Measurements from ENCODE around the gene JAG2.

Gene JAG2

DNA sequence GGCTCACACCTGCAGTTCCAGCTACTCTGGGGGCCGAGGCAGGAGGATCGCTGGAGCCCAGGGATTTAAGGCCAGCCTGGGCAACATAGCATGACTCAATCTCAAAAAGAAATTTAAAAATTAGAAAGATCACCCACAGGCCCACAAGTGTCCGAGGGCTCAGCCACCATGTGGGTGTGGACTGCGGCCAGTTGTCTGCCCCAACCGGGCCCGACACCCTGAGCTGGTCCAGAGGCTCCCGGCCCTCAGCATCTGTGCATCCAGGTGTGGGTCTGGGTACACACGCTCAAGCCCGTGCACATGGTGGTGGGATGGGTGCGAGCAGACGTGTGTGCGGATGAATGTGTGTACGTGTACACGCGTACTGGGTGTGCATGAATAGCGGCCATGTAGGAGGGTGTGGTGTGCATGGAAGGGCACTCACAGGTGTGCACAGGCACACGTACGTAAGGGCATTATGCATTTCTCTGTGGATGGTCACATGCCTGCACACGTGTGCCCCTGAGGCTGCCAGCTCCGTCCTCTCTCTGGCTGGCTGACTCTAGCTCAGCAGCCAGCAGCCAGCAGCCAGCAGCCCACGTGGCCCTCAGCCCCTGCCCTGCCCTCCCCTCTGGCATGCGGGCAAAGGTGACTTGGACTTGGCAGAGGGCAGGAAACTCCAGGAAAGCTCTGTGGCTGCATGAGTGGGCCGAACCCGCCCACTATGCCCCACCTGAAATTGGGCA, 35.8 kb upstream of the JAG2 start:
- no peak overlapping the region for H3K4me3 ChIP-seq (ENCODE audit: low read depth in 1 of 5, low read length in 5 of 5)
- H3K36me3 ChIP-seq (ENCODE audit: control insufficient read depth in 5 of 5, insufficient read depth in 5 of 5, low read length in 5 of 5): peaks cover 0 to 5% (median 3%) of the 10 kb centered on the region in 5 donors
- H3K27ac ChIP-seq (ENCODE audit: low read depth, low read length): peak overlapping the region; percentile 65
- peaks cover 0 to 14% (median 8%) of the 10 kb centered on the region in 5 donors for H3K27me3 ChIP-seq (ENCODE audit: control insufficient read depth in 5 of 5, insufficient read depth in 4 of 5, low read length in 5 of 5)
- H3K4me1 ChIP-seq (ENCODE audit: control insufficient read depth in 5 of 5, insufficient read depth in 5 of 5, low read length in 5 of 5): peaks cover 4 to 72% (median 65%) of the 10 kb centered on the region in 5 donors
- H3K9ac ChIP-seq (ENCODE audit: low read length in 5 of 5): peak overlapping the region in 1 of 5 donors; percentile 41
- no peaks in the 10 kb centered on the region for H3K9me3 ChIP-seq (ENCODE audit: control insufficient read depth in 5 of 5, low read length in 5 of 5)

GRCh38 chr14:105203701-105204100, 35.1 kb upstream of the JAG2 start:
- Histone ChIP-seq H3K9me3 (ENCODE audit: control insufficient read depth in 5 of 5, low read length in 5 of 5) (no peaks in the 10 kb centered on the region), H3K4me1 (ENCODE audit: control insufficient read depth in 5 of 5, insufficient read depth in 5 of 5, low read length in 5 of 5) (peaks cover 4 to 79% (median 72%) of the 10 kb centered on the region in 5 donors), H3K27me3 (ENCODE audit: control insufficient read depth in 5 of 5, insufficient read depth in 4 of 5, low read length in 5 of 5) (peaks cover 0 to 19% (median 11%) of the 10 kb centered on the region in 5 donors), H3K9ac (ENCODE audit: low read length in 5 of 5) (peak overlapping the region in 1 of 5 donors; percentile 41), H3K4me3 (ENCODE audit: low read depth in 1 of 5, low read length in 5 of 5) (no peak overlapping the region), H3K36me3 (ENCODE audit: control insufficient read depth in 5 of 5, insufficient read depth in 5 of 5, low read length in 5 of 5) (no peaks in the 10 kb centered on the region), H3K27ac (ENCODE audit: low read depth, low read length) (peak overlapping the region; percentile 65)

DNA sequence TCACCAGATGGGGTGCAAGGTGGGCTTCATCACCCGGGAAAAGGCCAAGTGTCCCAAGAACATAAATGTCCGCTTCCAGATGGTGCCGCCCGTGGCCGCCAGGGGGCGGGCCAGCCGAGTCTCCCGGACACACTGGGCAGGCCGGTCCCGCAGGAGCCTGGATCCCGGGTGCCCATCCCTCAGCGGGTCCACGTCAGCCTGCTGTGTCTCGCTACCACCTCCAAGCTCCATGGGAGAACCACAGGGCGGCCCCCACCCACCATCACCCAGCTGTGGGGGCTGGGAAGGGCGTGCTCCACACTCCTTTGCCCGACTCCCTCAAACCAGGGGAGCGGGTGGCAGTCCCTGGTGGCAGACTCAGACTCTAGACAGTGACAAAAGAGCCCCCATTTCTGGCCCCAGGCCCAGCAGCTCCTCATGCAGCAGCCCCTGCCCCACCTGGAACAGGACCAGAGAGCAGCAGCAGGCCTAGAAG, 34.5 kb upstream of the JAG2 start:
- Histone ChIP-seq H3K9ac (ENCODE audit: low read length in 5 of 5) (no peak overlapping the region), H3K4me1 (ENCODE audit: control insufficient read depth in 5 of 5, insufficient read depth in 5 of 5, low read length in 5 of 5) (peaks cover 4 to 85% (median 78%) of the 10 kb centered on the region in 5 donors), H3K27me3 (ENCODE audit: control insufficient read depth in 5 of 5, insufficient read depth in 4 of 5, low read length in 5 of 5) (peaks cover 0 to 25% (median 15%) of the 10 kb centered on the region in 5 donors), H3K9me3 (ENCODE audit: control insufficient read depth in 5 of 5, low read length in 5 of 5) (no peaks in the 10 kb centered on the region), H3K36me3 (ENCODE audit: control insufficient read depth in 5 of 5, insufficient read depth in 5 of 5, low read length in 5 of 5) (no peaks in the 10 kb centered on the region), H3K27ac (ENCODE audit: low read depth, low read length) (no peak overlapping the region), H3K4me3 (ENCODE audit: low read depth in 1 of 5, low read length in 5 of 5) (no peak overlapping the region)

- no peak overlapping the region for H3K27ac ChIP-seq (ENCODE audit: low read depth, low read length)
- peaks cover 0 to 27% (median 17%) of the 10 kb centered on the region in 5 donors for H3K27me3 ChIP-seq (ENCODE audit: control insufficient read depth in 5 of 5, insufficient read depth in 4 of 5, low read length in 5 of 5)
- H3K9me3 ChIP-seq (ENCODE audit: control insufficient read depth in 5 of 5, low read length in 5 of 5): no peaks in the 10 kb centered on the region
- no peaks in the 10 kb centered on the region for H3K36me3 ChIP-seq (ENCODE audit: control insufficient read depth in 5 of 5, insufficient read depth in 5 of 5, low read length in 5 of 5)
- no peak overlapping the region for H3K4me3 ChIP-seq (ENCODE audit: low read depth in 1 of 5, low read length in 5 of 5)
- H3K4me1 ChIP-seq (ENCODE audit: control insufficient read depth in 5 of 5, insufficient read depth in 5 of 5, low read length in 5 of 5): peaks cover 7 to 88% (median 78%) of the 10 kb centered on the region in 5 donors
- peak overlapping the region in 1 of 5 donors; percentile 30 for H3K9ac ChIP-seq (ENCODE audit: low read length in 5 of 5)
These were observed 33.4 kb upstream of the JAG2 start for GRCh38 chr14:105201925-105202513.

DNA sequence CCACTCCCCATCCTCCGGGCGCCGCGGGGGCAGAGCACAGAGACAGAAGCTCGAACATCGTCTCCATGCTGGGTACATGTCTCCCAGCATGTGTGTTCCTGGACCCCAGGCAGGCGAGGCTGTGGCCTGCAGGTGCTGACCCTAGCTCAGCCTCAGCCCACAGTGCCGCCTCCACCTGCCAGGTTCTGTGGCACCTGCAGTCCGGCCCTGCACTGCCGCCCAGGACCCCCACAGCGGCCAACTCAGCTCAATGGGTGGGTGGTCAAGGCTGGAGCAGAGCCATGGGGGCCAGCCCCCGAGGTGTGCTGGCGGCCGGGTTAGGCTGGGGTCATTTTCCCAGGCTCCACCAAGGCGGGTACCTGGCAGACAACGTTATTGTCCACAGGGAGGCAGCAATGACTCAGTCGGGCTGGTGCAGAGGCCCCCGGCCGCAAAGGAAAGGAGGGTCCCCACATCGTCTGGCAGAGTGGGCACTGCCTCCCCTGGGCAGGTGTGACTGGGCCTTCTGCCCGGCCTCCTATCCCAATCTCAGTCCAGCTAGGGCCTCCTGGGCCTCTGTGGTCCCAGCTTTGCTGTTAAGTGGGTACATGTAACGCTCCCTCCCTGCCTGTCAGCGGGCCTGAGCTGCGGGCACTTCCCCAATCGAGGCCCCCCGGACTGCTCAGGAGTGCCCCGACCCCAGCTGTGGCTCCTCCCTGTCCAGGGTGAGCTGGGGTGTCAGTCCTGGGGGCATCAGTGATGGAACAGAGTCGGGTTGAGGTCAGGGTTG, 32.8 kb upstream of the JAG2 start:
- no peak overlapping the region for H3K4me3 ChIP-seq (ENCODE audit: low read depth in 1 of 5, low read length in 5 of 5)
- no peaks in the 10 kb centered on the region for H3K36me3 ChIP-seq (ENCODE audit: control insufficient read depth in 5 of 5, insufficient read depth in 5 of 5, low read length in 5 of 5)
- H3K4me1 ChIP-seq (ENCODE audit: control insufficient read depth in 5 of 5, insufficient read depth in 5 of 5, low read length in 5 of 5): peaks cover 7 to 88% (median 79%) of the 10 kb centered on the region in 5 donors
- peak overlapping the region in 1 of 5 donors; percentile 43 for H3K9ac ChIP-seq (ENCODE audit: low read length in 5 of 5)
- no peak overlapping the region for H3K27ac ChIP-seq (ENCODE audit: low read depth, low read length)
- no peaks in the 10 kb centered on the region for H3K9me3 ChIP-seq (ENCODE audit: control insufficient read depth in 5 of 5, low read length in 5 of 5)
- peaks cover 4 to 27% (median 20%) of the 10 kb centered on the region in 5 donors for H3K27me3 ChIP-seq (ENCODE audit: control insufficient read depth in 5 of 5, insufficient read depth in 4 of 5, low read length in 5 of 5)

- Histone ChIP-seq H3K36me3 (ENCODE audit: control insufficient read depth in 5 of 5, insufficient read depth in 5 of 5, low read length in 5 of 5) (no peaks in the 10 kb centered on the region), H3K9ac (ENCODE audit: low read length in 5 of 5) (no peak overlapping the region), H3K27me3 (ENCODE audit: control insufficient read depth in 5 of 5, insufficient read depth in 4 of 5, low read length in 5 of 5) (peaks cover 11 to 34% (median 27%) of the 10 kb centered on the region in 5 donors), H3K4me3 (ENCODE audit: low read depth in 1 of 5, low read length in 5 of 5) (no peak overlapping the region), H3K9me3 (ENCODE audit: control insufficient read depth in 5 of 5, low read length in 5 of 5) (no peaks in the 10 kb centered on the region), H3K4me1 (ENCODE audit: control insufficient read depth in 5 of 5, insufficient read depth in 5 of 5, low read length in 5 of 5) (peaks cover 7 to 89% (median 79%) of the 10 kb centered on the region in 5 donors), H3K27ac (ENCODE audit: low read depth, low read length) (no peak overlapping the region)
These were observed 32.1 kb upstream of the JAG2 start for GRCh38 chr14:105200641-105201040.

DNA sequence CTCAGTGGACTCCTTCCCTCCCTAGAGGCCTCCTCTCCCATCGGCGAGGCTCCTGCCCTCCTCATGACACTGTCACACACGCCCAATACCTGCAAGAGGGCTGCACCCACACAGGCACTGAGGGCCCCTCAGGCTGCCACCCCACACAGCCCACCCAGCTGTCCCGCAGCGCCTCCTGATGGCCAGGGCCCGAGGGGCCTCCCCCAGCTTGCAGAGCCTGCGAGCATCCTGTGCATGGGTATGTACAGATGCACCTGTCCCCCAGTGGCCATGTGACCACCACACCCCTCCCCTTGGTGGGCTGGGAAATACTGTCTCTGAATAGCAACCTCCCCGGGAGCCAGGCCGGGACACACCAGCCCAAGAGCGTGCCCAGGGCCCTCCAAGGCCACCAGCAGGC, 31.5 kb upstream of the JAG2 start:
- no peaks in the 10 kb centered on the region for H3K36me3 ChIP-seq (ENCODE audit: control insufficient read depth in 5 of 5, insufficient read depth in 5 of 5, low read length in 5 of 5)
- H3K27me3 ChIP-seq (ENCODE audit: control insufficient read depth in 5 of 5, insufficient read depth in 4 of 5, low read length in 5 of 5): peaks cover 16 to 35% (median 33%) of the 10 kb centered on the region in 5 donors
- H3K27ac ChIP-seq (ENCODE audit: low read depth, low read length): no peak overlapping the region
- no peak overlapping the region for H3K9ac ChIP-seq (ENCODE audit: low read length in 5 of 5)
- peaks cover 7 to 89% (median 78%) of the 10 kb centered on the region in 5 donors for H3K4me1 ChIP-seq (ENCODE audit: control insufficient read depth in 5 of 5, insufficient read depth in 5 of 5, low read length in 5 of 5)
- H3K9me3 ChIP-seq (ENCODE audit: control insufficient read depth in 5 of 5, low read length in 5 of 5): no peaks in the 10 kb centered on the region
- H3K4me3 ChIP-seq (ENCODE audit: low read depth in 1 of 5, low read length in 5 of 5): no peak overlapping the region

DNA sequence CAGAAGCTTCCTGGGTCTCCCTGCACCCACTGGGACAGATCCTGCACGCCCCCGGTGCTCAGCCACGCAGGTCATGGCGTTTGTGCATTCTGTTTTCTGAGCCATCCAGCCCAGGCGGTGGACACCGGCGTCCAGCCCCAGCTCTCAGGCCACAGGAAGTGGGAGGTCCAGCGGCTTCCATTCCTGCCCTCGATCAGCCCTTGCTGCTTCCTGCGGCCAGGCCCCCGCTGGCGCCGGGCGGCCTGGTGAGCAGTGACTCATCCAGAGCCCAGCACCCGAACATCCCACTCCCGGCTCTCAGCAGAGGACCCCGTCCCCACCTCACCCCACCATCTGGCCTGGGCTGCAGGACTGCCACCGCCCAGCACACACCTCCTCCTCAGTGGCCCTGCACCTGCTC, 30.5 kb upstream of the JAG2 start:
- Histone ChIP-seq H3K27me3 (ENCODE audit: control insufficient read depth in 5 of 5, insufficient read depth in 4 of 5, low read length in 5 of 5) (peaks cover 26 to 45% (median 42%) of the 10 kb centered on the region in 5 donors), H3K36me3 (ENCODE audit: control insufficient read depth in 5 of 5, insufficient read depth in 5 of 5, low read length in 5 of 5) (no peaks in the 10 kb centered on the region), H3K27ac (ENCODE audit: low read depth, low read length) (no peak overlapping the region), H3K4me3 (ENCODE audit: low read depth in 1 of 5, low read length in 5 of 5) (peak overlapping the region in 1 of 5 donors; percentile 22), H3K4me1 (ENCODE audit: control insufficient read depth in 5 of 5, insufficient read depth in 5 of 5, low read length in 5 of 5) (peaks cover 4 to 89% (median 76%) of the 10 kb centered on the region in 5 donors), H3K9me3 (ENCODE audit: control insufficient read depth in 5 of 5, low read length in 5 of 5) (no peaks in the 10 kb centered on the region), H3K9ac (ENCODE audit: low read length in 5 of 5) (no peak overlapping the region)

DNA sequence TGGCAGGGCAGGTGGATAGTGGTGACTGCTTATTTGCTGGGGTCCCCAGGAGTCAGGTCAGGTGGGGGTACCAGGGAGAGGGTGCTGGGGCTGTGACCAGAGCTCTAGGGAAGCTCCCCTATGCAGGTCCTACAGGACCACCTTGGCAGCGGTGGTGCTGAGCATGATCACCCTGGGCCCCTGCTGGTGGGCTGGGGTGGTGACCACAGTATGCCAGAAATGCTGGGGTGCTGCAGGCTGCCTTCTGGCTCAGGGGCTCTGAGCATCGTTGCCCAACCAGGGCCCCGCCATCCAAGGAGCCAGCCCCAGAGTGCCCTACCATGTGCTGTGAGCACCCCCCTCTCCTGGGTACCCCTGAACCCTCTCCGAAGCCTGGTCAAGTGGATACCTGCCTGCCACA, 30.0 kb upstream of the JAG2 start:
- Histone ChIP-seq H3K27ac (ENCODE audit: low read depth, low read length) (peak overlapping the region; percentile 16), H3K4me1 (ENCODE audit: control insufficient read depth in 5 of 5, insufficient read depth in 5 of 5, low read length in 5 of 5) (peaks cover 4 to 89% (median 76%) of the 10 kb centered on the region in 5 donors), H3K27me3 (ENCODE audit: control insufficient read depth in 5 of 5, insufficient read depth in 4 of 5, low read length in 5 of 5) (peaks cover 31 to 50% (median 47%) of the 10 kb centered on the region in 5 donors)

More for the DNA sequence above, 30.0 kb upstream of the JAG2 start:
- no peaks in the 10 kb centered on the region for H3K9me3 ChIP-seq (ENCODE audit: control insufficient read depth in 5 of 5, low read length in 5 of 5)
- no peak overlapping the region for H3K9ac ChIP-seq (ENCODE audit: low read length in 5 of 5)
- H3K4me3 ChIP-seq (ENCODE audit: low read depth in 1 of 5, low read length in 5 of 5): peak overlapping the region in 1 of 5 donors; percentile 22
- H3K36me3 ChIP-seq (ENCODE audit: control insufficient read depth in 5 of 5, insufficient read depth in 5 of 5, low read length in 5 of 5): no peaks in the 10 kb centered on the region

All from subcutaneous abdominal adipose tissue (tissue), 5 donors.